BE2C (cell line): ENCODE measurements around the gene ADCY1.

Experiments
- DNase-seq: peaks from one replicate; pipeline ENCODE4 v3.0.0-alpha.2; 2020
- H3K27me3 ChIP-seq: fragments of 250-450 bp; sonication (Bioruptor Pico); 2 replicates; pipeline ENCODE4 v1.5.1; 2020; ENCODE audit warnings: mild to moderate bottlenecking
- H3K36me3 ChIP-seq: fragments of 250-450 bp; sonication (Bioruptor Pico); 2 replicates; pipeline ENCODE4 v1.5.1; 2020; ENCODE audit warnings: mild to moderate bottlenecking
- H3K4me1 ChIP-seq: fragments of 250-450 bp; sonication (Bioruptor Pico); 2 replicates; pipeline ENCODE4 v1.5.1; 2020
- H3K4me3 ChIP-seq: 2 replicates; pipeline ENCODE4 v1.5.1; 2011; ENCODE audit warnings: low read depth, low read length
- H3K9me3 ChIP-seq: fragments of 250-450 bp; sonication (Bioruptor Pico); 2 replicates; pipeline ENCODE4 v1.5.1; 2020
- TF ChIP-seq, protein P1 (sequence below): IDR thresholded peaks from 2 replicates; pipeline ENCODE4 v1.5.1; 2012; ENCODE audit warnings: mild to moderate bottlenecking, low read depth, low read length

ADCY1 gene

DNA sequence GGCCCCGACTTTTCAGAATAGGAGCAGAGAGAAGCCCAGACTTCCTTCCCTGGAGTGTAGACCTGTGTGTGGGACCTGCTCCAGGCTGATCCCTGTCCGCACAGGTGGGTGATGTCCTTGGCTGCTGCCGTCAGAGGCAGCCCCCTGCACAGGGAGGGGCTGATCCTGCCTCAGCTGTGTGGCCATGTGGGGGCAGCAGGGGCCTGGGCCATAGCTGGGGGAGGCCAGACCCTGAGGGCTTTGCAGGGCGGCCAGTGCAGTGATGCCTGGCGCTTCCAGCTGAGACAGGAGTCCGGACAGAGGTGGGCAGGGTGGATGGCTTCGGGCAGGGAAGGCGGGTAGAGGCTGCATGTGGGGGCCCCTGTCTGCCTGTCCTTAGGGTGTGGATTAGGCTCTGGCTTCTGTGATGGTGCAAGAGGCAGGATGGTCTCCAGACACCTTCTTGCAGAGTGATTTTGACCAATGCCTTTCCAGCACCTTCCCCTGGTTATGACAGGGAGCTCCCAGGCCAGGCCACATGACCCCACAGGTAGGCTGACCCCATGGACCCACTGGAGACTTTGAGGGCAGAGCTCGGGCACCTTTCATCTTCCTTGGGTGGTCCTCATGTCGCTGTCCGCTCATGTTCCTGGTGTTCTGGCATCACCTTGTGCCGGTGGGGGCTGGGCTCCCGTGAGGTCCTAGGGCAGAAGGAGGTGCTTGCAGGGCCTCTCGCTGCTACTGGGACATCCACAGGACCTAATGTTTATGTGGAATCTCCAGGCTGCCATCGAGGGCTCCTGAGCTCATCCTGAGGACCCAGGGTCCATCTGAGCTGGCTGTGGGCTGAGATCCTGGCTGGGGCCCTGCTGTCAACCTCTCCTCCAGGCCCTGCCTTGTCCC lies 141.5 kb downstream of the ADCY1 start:
- H3K27me3 ChIP-seq: no peaks in the 10 kb centered on the region
- TF ChIP-seq, protein P1, sequence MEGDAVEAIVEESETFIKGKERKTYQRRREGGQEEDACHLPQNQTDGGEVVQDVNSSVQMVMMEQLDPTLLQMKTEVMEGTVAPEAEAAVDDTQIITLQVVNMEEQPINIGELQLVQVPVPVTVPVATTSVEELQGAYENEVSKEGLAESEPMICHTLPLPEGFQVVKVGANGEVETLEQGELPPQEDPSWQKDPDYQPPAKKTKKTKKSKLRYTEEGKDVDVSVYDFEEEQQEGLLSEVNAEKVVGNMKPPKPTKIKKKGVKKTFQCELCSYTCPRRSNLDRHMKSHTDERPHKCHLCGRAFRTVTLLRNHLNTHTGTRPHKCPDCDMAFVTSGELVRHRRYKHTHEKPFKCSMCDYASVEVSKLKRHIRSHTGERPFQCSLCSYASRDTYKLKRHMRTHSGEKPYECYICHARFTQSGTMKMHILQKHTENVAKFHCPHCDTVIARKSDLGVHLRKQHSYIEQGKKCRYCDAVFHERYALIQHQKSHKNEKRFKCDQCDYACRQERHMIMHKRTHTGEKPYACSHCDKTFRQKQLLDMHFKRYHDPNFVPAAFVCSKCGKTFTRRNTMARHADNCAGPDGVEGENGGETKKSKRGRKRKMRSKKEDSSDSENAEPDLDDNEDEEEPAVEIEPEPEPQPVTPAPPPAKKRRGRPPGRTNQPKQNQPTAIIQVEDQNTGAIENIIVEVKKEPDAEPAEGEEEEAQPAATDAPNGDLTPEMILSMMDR: no peak
- H3K4me1 ChIP-seq: no peaks in the 10 kb centered on the region
- H3K9me3 ChIP-seq: no peaks in the 10 kb centered on the region
- H3K36me3 ChIP-seq: no peaks in the 10 kb centered on the region
- no peak for DNase-seq
- no peak overlapping the region for H3K4me3 ChIP-seq

DNA sequence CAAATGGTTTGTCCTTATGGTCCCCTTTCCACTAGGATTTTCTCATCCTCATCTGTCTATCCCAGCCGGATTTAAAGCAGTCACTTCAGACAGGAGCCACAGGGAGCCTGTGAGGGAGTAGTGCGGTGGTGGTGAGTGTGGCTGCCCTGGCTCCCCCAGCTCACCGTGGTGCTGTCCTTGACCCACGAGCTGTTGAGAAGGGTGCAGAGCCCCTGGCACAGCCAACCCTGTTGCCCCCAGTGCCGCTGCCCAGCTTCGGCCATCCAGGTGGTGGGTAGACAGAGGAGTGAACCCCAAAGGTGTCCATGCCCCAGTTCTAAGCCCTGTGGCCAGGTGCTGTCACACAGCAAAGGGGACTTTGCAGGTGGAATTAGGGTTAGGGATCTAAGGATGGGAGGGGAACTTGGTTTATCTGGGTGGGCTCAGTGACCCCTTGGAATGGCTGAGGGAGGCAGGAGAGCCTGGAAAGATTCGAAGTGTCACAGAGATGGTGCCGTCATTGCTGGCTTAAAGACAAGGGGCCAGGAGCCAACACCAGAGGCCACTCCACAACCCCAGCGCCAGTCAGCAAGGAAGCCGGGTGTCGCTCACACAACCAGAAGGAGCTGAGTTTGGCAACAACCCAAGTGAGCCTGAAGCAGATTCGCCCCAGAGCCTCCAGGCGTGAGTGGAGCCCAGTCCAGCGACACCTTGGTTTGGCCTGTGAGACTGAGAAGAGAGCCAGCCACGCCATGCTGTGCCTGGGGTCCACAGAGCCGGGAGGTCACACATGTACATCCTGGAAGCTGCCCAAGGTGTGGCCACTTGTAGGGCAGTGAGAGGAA lies 142.4 kb downstream of the ADCY1 start:
- no peak for DNase-seq
- TF ChIP-seq, protein P1: no peak
- H3K27me3 ChIP-seq: no peaks in the 10 kb centered on the region
- no peaks in the 10 kb centered on the region for H3K9me3 ChIP-seq
- H3K4me3 ChIP-seq: no peak overlapping the region
- no peaks in the 10 kb centered on the region for H3K4me1 ChIP-seq
- no peaks in the 10 kb centered on the region for H3K36me3 ChIP-seq

DNA sequence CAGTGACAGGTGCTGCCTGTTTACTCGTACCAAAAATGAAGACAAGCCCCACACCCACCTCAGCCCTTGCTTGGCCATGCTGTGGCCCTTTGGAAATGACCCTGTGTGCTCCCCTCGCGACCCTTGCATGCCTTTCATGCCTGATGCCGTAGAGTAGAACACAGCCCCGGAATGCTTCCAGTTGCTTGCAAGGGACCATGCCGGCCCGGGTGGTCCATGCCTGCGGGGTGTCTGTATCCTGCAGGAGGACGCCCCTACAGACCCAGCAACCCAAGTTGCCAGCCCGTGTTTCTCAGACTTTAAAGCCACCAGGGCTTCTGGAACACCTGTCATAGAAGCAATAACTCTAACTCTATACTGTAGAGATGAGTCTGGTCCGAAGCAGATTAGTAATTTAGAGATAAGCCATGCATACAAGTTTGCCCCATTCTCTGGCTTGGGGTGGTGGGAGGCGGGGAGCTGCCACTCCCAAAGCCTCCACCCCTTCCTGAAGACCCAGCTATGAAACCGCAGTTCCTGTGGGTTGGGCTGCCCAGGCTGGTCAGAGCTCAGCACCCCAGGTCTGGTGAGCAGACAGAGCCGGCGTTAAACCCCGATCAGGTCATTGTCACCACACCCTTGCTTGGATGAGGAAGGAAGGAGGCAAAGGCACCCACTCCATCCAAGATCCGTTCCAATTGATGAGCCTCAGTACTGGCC lies 143.5 kb downstream of the ADCY1 start:
- no peak for DNase-seq
- Histone ChIP-seq H3K4me3 (no peak overlapping the region), H3K27me3 (no peaks in the 10 kb centered on the region), H3K9me3 (no peaks in the 10 kb centered on the region), H3K4me1 (no peaks in the 10 kb centered on the region), H3K36me3 (no peaks in the 10 kb centered on the region)
- TF ChIP-seq, protein P1: no peak

DNA sequence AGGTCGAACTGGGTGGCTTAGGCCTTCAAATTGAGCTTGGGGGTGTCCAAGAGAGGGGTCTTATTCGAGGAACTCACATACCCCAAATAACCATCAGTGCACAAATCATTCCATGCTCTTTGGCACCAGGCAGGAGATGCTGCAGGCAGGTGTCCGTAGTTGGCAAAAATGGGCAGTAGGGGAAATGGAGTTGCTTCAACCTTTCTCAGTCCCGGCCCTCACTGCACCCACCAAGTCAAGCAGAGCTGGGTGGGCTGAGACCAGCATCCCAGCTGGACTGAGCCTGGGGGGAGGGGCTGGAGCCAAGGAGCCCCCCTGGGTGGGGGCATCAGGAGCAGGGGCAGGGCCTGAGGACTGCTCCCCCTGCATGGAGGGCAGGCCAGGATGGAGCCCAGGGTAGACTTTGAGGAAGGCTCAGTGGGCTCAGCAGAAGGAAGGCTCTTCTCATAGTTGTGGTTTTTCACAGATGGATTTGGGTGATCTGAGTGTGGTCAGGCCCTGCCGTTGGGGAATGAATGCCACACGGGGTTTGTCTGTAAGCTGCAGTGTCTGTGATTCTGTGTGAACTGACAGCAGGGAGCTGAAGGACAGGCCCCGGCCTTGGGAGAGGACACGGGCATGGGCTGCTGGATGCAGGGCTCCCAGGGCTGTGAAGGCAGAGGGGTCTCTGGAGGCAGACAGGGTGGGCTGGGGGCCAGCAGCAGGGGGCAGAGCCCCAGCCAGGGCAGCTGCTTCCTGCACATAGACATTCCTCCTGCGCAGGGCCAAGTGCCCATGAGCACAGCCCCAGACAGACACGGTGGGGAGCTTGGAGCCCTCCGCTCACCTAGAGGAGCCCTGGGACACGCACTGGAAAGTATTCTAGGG lies 144.5 kb downstream of the ADCY1 start:
- no peak for DNase-seq
- Histone ChIP-seq H3K9me3 (no peaks in the 10 kb centered on the region), H3K36me3 (peaks cover 1% of the 10 kb centered on the region; the same call in 1 of the 2 replicates), H3K27me3 (no peaks in the 10 kb centered on the region), H3K4me1 (no peaks in the 10 kb centered on the region), H3K4me3 (no peak overlapping the region)
- TF ChIP-seq, protein P1: no peak

DNA sequence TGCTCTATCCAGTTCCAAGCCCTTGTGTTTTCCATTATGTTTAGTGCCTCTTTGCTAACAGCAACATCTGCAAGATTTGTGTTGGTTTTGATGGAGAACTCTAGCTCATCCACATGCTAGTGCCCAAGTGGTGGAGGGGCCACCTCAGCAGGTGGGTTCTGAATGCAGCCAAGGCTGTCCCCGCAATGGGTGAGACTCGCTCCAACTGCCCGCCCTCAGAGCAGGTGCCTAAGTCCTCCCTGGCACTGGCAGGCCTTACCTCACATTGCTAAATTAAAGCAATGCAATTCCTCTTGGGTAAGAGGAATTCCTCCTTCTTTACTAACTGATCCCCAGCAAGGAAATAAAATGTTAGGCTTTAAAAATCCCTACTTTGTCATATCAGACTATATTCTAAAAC lies 146.8 kb downstream of the ADCY1 start:
- Histone ChIP-seq H3K4me3 (no peak overlapping the region), H3K9me3 (no peaks in the 10 kb centered on the region), H3K27me3 (no peaks in the 10 kb centered on the region), H3K36me3 (peaks cover 15% of the 10 kb centered on the region), H3K4me1 (no peaks in the 10 kb centered on the region)
- DNase-seq: no peak
- TF ChIP-seq, protein P1: no peak
